OCI-LY7 (cell line): ENCODE measurements around the gene TFCP2L1. TPM values are rescaled to one million over a fixed set of nuclear protein-coding genes. Genes with fewer than 3 reads are reported as not detected.

Experiments used
- BruUV-seq: library from RNA; stranded (reverse); fragments of 400-500 nt; replicated peaks from 2 replicates; lab custom pipeline; 2021; lab: Mats Ljungman, UMichigan
- CTCF ChIA-PET: fragments of 300-600 bp; sonication (Branson Sonifier 250); formaldehyde crosslinking; loops from one replicate; lab custom pipeline; 2022; ENCODE audit warnings: antibody characterized with exemption; ENCODE audit not compliant: unreplicated experiment; lab: Charles Lee
- POLR2A ChIA-PET: fragments of 300-600 bp; sonication (Branson Sonifier 250); formaldehyde crosslinking; loops from one replicate; lab custom pipeline; 2022; ENCODE audit warnings: antibody characterized with exemption; lab: Charles Lee
- DNase-seq: peaks from one replicate; pipeline ENCODE4 v3.0.0-alpha.2; 2015; ENCODE audit warnings: low spot score
- H2AFZ ChIP-seq: fragments of 200-600 bp; sonication (generic), shearing (Covaris generic); 2 replicates; pipeline ENCODE4 v1.6.1; 2014; ENCODE audit warnings: mild to moderate bottlenecking, antibody characterized with exemption, low read length, moderate library complexity
- H3K27ac ChIP-seq: fragments of 200-600 bp; sonication (generic); 2 replicates; pipeline ENCODE4 v1.5.1; 2014; ENCODE audit warnings: mixed run types, low read depth, mild to moderate bottlenecking, moderate library complexity, low read length, inconsistent platforms; ENCODE audit not compliant: poor library complexity, severe bottlenecking
- H3K36me3 ChIP-seq: fragments of 200-600 bp; sonication (generic); 2 replicates; pipeline ENCODE4 v1.6.1; 2014; ENCODE audit warnings: mild to moderate bottlenecking, antibody characterized with exemption, low read length, moderate library complexity, mixed read lengths; ENCODE audit not compliant: insufficient read depth
- H3K4me1 ChIP-seq: fragments of 200-600 bp; sonication (generic); 2 replicates; pipeline ENCODE4 v1.5.1; 2014; ENCODE audit warnings: mild to moderate bottlenecking, low read length; ENCODE audit not compliant: insufficient read depth, poor library complexity, severe bottlenecking
- H3K4me2 ChIP-seq: fragments of 200-600 bp; sonication (generic); 2 replicates; pipeline ENCODE4 v1.6.1; 2014; ENCODE audit warnings: mild to moderate bottlenecking, low read length
- H3K4me3 ChIP-seq: fragments of 200-600 bp; sonication (generic); 2 replicates; pipeline ENCODE4 v1.5.1; 2014; ENCODE audit warnings: mild to moderate bottlenecking, low read depth, low read length; ENCODE audit not compliant: poor library complexity, severe bottlenecking
- H3K79me2 ChIP-seq: fragments of 200-600 bp; sonication (generic); 2 replicates; pipeline ENCODE4 v1.6.1; 2016; ENCODE audit warnings: low read depth, mild to moderate bottlenecking, low read length, moderate library complexity, mixed read lengths; ENCODE audit not compliant: insufficient read depth
- H3K9me2 ChIP-seq: fragments of 200-600 bp; sonication (generic); 2 replicates; pipeline ENCODE4 v1.6.1; 2016; ENCODE audit warnings: mild to moderate bottlenecking, low read length, mixed read lengths; ENCODE audit not compliant: insufficient read depth
- H3K9me3 ChIP-seq: fragments of 200-600 bp; sonication (generic); 2 replicates; pipeline ENCODE4 v1.6.1; 2014; ENCODE audit warnings: mild to moderate bottlenecking, mixed run types, low read length, mixed read lengths
- H4K20me1 ChIP-seq: fragments of 200-600 bp; sonication (generic); 2 replicates; pipeline ENCODE4 v1.6.1; 2014; ENCODE audit warnings: mild to moderate bottlenecking, antibody characterized with exemption, low read length, moderate library complexity, mixed read lengths; ENCODE audit not compliant: insufficient read depth
- EZH2phosphoT487 ChIP-seq: fragments of 200-600 bp; sonication (generic); IDR thresholded peaks from 2 replicates; pipeline ENCODE4 v1.6.1; 2018; ENCODE audit warnings: low read depth, borderline replicate concordance, mild to moderate bottlenecking, mixed run types, antibody characterized with exemption, low read length, moderate library complexity, mixed read lengths
- intact Hi-C: fragments of 100-400 bp; cut with micrococcal nuclease; formaldehyde crosslinking; loops from one replicate; pipeline ENCODE4 v1.10.0; 2022; ENCODE audit not compliant: unreplicated experiment
- total RNA-seq, 2 experiments: library from RNA; depleted of rRNA in 1 of 2; stranded (reverse); fragments of >200 nt in 1 of 2; shearing (Covaris generic) in 1 of 2; gene quantifications; 2 replicates each; pipeline ENCODE4 v1.2.3, GENCODE V29; 2014 to 2022
- TF ChIP-seq, protein P1 (sequence below): fragments of 200-600 bp; sonication (generic); conservative IDR thresholded peaks from 2 replicates; pipeline ENCODE4 v1.5.1; 2014; ENCODE audit warnings: mild to moderate bottlenecking, antibody characterized with exemption, low read length, moderate library complexity, mixed read lengths

TFCP2L1 gene
- total RNA-seq, 2 experiments from 2014 or later = 0.06 to 1.4 TPM

DNA sequence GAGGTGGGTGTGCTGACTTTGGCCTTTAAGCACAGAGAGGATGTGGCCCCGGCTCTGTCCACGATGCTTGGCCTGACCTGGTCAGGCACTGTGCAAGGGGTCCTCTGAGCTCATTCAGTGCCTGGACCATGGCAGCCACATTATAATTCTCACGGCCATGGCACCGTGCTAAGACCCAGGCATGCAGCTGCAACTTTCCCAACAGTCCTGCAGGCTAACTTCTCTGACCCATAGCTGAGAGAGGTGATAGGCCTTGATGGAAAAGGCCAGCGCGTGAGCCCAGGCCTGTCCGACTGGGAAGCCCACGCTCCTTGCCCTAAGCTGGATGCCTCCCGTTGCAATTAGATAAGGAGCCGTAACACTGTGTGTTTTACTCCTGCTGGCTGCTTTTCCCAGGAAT is 99.9 kb downstream of the TFCP2L1 start:
- Histone ChIP-seq H3K4me2 (no peak overlapping the region), H3K79me2 (no peaks in the 10 kb centered on the region), H2AFZ (no peak overlapping the region), H3K4me1 (no peaks in the 10 kb centered on the region), H4K20me1 (no peaks in the 10 kb centered on the region), H3K27ac (no peak overlapping the region), H3K4me3 (no peak overlapping the region), H3K9me2 (no peaks in the 10 kb centered on the region), H3K9me3 (no peaks in the 10 kb centered on the region), H3K36me3 (no peaks in the 10 kb centered on the region)
- POLR2A ChIA-PET = no interaction called here
- TF ChIP-seq, protein P1, sequence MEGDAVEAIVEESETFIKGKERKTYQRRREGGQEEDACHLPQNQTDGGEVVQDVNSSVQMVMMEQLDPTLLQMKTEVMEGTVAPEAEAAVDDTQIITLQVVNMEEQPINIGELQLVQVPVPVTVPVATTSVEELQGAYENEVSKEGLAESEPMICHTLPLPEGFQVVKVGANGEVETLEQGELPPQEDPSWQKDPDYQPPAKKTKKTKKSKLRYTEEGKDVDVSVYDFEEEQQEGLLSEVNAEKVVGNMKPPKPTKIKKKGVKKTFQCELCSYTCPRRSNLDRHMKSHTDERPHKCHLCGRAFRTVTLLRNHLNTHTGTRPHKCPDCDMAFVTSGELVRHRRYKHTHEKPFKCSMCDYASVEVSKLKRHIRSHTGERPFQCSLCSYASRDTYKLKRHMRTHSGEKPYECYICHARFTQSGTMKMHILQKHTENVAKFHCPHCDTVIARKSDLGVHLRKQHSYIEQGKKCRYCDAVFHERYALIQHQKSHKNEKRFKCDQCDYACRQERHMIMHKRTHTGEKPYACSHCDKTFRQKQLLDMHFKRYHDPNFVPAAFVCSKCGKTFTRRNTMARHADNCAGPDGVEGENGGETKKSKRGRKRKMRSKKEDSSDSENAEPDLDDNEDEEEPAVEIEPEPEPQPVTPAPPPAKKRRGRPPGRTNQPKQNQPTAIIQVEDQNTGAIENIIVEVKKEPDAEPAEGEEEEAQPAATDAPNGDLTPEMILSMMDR = no peak
- TF ChIP-seq EZH2phosphoT487 = no peak
- intact Hi-C loops = no loop called here
- CTCF ChIA-PET = no interaction called here
- DNase-seq = no peak
- no TSS peak for BruUV-seq

DNA sequence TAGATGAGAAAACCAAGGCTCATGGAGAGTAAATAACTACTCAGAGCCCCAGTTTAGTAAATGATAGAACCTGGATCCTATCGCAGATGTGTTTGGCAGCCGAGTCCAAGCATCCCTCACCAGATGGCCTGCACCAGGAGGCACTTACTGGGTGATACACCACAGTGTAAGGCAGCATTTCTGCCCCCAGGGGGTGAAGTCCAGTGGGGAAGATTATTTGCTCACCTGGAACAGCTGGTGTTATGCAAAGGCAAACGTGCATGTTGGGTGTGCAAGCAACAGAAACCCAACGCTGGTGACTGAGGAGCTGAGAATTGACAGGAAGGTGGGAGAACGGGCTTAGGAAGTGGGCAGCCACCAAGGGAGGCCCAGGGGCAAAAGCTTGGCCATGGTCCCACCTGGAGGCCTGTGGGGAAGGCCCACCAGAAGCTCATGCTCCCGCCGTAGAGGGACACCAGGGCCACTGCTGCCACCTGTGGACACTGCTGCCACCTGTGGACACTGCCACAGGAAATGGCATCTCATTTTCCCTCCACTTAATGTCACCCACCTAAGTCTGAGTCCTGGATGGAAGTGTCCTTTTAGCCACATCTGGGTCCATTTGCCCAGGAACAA is 100.6 kb downstream of the TFCP2L1 start:
- ChIA-PET CTCF (no interaction called here), POLR2A (no interaction called here)
- Histone ChIP-seq H3K79me2 (no peaks in the 10 kb centered on the region), H3K4me3 (no peak overlapping the region), H3K4me2 (no peak overlapping the region), H3K27ac (no peak overlapping the region), H3K4me1 (no peaks in the 10 kb centered on the region), H3K9me2 (no peaks in the 10 kb centered on the region), H2AFZ (no peak overlapping the region), H3K36me3 (no peaks in the 10 kb centered on the region), H3K9me3 (no peaks in the 10 kb centered on the region), H4K20me1 (no peaks in the 10 kb centered on the region)
- no peak for TF ChIP-seq EZH2phosphoT487
- TF ChIP-seq, protein P1 = no peak
- DNase-seq = no peak
- BruUV-seq = no TSS peak
- intact Hi-C loops = no loop called here

DNA sequence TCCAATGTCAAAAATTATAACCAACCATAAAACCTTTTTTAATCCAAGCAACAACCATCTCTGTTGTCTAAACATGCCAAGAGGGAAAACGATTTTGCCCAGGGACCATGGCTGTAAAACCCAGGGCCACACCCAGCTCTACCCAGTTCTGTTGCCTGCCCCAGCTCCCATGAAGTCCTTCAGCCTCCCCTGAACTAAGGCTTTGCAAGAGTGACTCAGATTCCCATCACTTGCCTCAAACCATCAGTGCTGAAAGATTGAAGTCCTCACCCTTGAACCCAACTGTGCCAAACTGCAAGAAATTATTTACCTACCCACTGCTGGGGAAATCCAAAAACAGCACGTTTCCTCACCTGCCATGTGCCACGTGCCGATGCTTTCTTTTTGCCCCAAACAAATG is 102.5 kb downstream of the TFCP2L1 start:
- Histone ChIP-seq H3K4me3 (no peak overlapping the region), H3K27ac (no peak overlapping the region), H3K9me2 (no peaks in the 10 kb centered on the region), H2AFZ (no peak overlapping the region), H3K79me2 (no peaks in the 10 kb centered on the region), H3K4me2 (no peak overlapping the region), H3K36me3 (no peaks in the 10 kb centered on the region), H3K4me1 (no peaks in the 10 kb centered on the region), H3K9me3 (no peaks in the 10 kb centered on the region), H4K20me1 (no peaks in the 10 kb centered on the region)
- no TSS peak for BruUV-seq
- TF ChIP-seq, protein P1 = no peak
- TF ChIP-seq EZH2phosphoT487 = no peak
- intact Hi-C loops = no loop called here
- POLR2A ChIA-PET = no interaction called here
- CTCF ChIA-PET = no interaction called here
- no peak for DNase-seq
